GM23338 (cell line): ENCODE data around the gene HDGFL2. TPM values are rescaled to one million over a fixed set of nuclear protein-coding genes. Genes with fewer than 3 reads are reported as not detected.

Experiments used
- ATAC-seq: fragments of 200-7000 bp; cut with Tn5 transposase; 3 replicates; pipeline ENCODE4 v1.9.1; 2020
- DNase-seq: peaks from one replicate; pipeline ENCODE4 v3.0.0-alpha.2; 2015; ENCODE audit warnings: low spot score
- H2AFZ ChIP-seq: fragments of 200-600 bp; sonication (generic); 2 replicates; pipeline ENCODE4 v1.8.0; 2016; ENCODE audit warnings: antibody characterized with exemption, mild to moderate bottlenecking, moderate library complexity
- H3F3A ChIP-seq: fragments of 200-600 bp; sonication (generic); replicated peaks from 2 replicates; pipeline ENCODE4 v1.8.0; 2017; ENCODE audit warnings: antibody characterized with exemption, mixed run types, low read depth
- H3K27ac ChIP-seq: fragments of 200-600 bp; sonication (generic); 2 replicates; pipeline ENCODE4 v1.6.1; 2016; ENCODE audit warnings: low read depth
- H3K27me3 ChIP-seq: fragments of 200-600 bp; sonication (generic); 2 replicates; pipeline ENCODE4 v1.8.0; 2016; ENCODE audit warnings: mild to moderate bottlenecking, mixed run types, moderate library complexity; ENCODE audit not compliant: insufficient read depth
- H3K36me3 ChIP-seq: fragments of 200-600 bp; sonication (generic); 2 replicates; pipeline ENCODE4 v1.8.0; 2016; ENCODE audit warnings: mild to moderate bottlenecking; ENCODE audit not compliant: insufficient read depth
- H3K4me1 ChIP-seq: fragments of 200-600 bp; sonication (generic); 2 replicates; pipeline ENCODE4 v1.8.0; 2016; ENCODE audit warnings: mild to moderate bottlenecking, moderate library complexity; ENCODE audit not compliant: insufficient read depth
- H3K4me2 ChIP-seq: fragments of 200-600 bp; sonication (generic); 2 replicates; pipeline ENCODE4 v1.7.1; 2017; ENCODE audit warnings: mixed run types
- H3K4me3 ChIP-seq: fragments of 200-600 bp; sonication (generic); 2 replicates; pipeline ENCODE4 v1.6.1; 2016; ENCODE audit warnings: mixed run types
- H3K79me2 ChIP-seq: fragments of 200-600 bp; sonication (generic); replicated peaks from 2 replicates; pipeline ENCODE4 v1.8.0; 2017; ENCODE audit warnings: mild to moderate bottlenecking; ENCODE audit not compliant: insufficient read depth
- H3K9me2 ChIP-seq: fragments of 200-600 bp; sonication (generic); 2 replicates; pipeline ENCODE4 v1.8.0; 2017; ENCODE audit not compliant: insufficient read depth
- H4K20me1 ChIP-seq: fragments of 200-600 bp; sonication (generic); replicated peaks from 2 replicates; pipeline ENCODE4 v1.8.0; 2017; ENCODE audit warnings: mild to moderate bottlenecking; ENCODE audit not compliant: insufficient read depth
- H3K27ac Mint-ChIP-seq: 2 replicates; pipeline ENCODE4 v1.8.0; 2020; ENCODE audit warnings: inconsistent platforms, mild to moderate bottlenecking, moderate library complexity, mixed read lengths
- H3K27me3 Mint-ChIP-seq: 3 replicates; pipeline ENCODE4 v1.8.0; 2022; ENCODE audit warnings: low read depth, mild to moderate bottlenecking, moderate library complexity, mixed read lengths, inconsistent platforms; ENCODE audit not compliant: insufficient read depth, poor library complexity
- H3K36me3 Mint-ChIP-seq: 3 replicates; pipeline ENCODE4 v1.8.0; 2021; ENCODE audit warnings: low read depth, mild to moderate bottlenecking, inconsistent platforms, moderate library complexity, mixed read lengths
- H3K4me1 Mint-ChIP-seq: 3 replicates; pipeline ENCODE4 v1.8.0; 2020; ENCODE audit warnings: mild to moderate bottlenecking, inconsistent platforms, mixed read lengths
- H3K4me3 Mint-ChIP-seq: 3 replicates; pipeline ENCODE4 v1.8.0; 2021; ENCODE audit warnings: moderate library complexity, mild to moderate bottlenecking, inconsistent platforms, mixed read lengths
- H3K9me3 Mint-ChIP-seq: 3 replicates; pipeline ENCODE4 v1.8.0; 2020; ENCODE audit warnings: moderate library complexity, mild to moderate bottlenecking, inconsistent platforms, mixed read lengths
- CREB1 ChIP-seq: fragments of 250-450 bp; sonication (Bioruptor Pico); IDR thresholded peaks from 2 replicates; pipeline ENCODE4 v1.5.0; 2020; ENCODE audit warnings: low read depth, mild to moderate bottlenecking, moderate library complexity
- EZH2phosphoT487 ChIP-seq: fragments of 200-600 bp; sonication (generic); IDR thresholded peaks from one replicate; pipeline ENCODE4 v1.8.1; 2018; ENCODE audit warnings: antibody characterized with exemption; ENCODE audit not compliant: unreplicated experiment
- NANOG ChIP-seq: IDR thresholded peaks from 2 replicates; pipeline ENCODE4 v1.6.1; 2016; ENCODE audit warnings: antibody characterized with exemption, borderline replicate concordance
- POLR2AphosphoS5 ChIP-seq: IDR thresholded peaks from 2 replicates; pipeline ENCODE4 v1.6.1; 2016; ENCODE audit warnings: antibody characterized with exemption, low read depth
- STAT1 ChIP-seq: IDR thresholded peaks from one replicate; pipeline ENCODE4 v1.6.1; 2016; ENCODE audit warnings: antibody characterized with exemption; ENCODE audit not compliant: unreplicated experiment
- ZNF331 ChIP-seq: fragments of 250-450 bp; sonication (Bioruptor Pico); IDR thresholded peaks from 2 replicates; pipeline ENCODE4 v1.5.0; 2020; ENCODE audit warnings: low read depth, mild to moderate bottlenecking, moderate library complexity
- polyA plus RNA-seq: library from polyadenylated mRNA; unstranded; fragments of >200 nt; fragmentation: Nextera tagmentation; extraction: Ambion mirVana; gene quantifications from 2 replicates; pipeline ENCODE4 v1.2.1, GENCODE V29; 2016
- total RNA-seq: library from RNA; depleted of rRNA; stranded (reverse); fragments of >200 nt; shearing (Covaris generic); gene quantifications from 2 replicates; pipeline ENCODE4 v1.2.3, GENCODE V29; 2014
- TF ChIP-seq, protein P1 (sequence below), 2 experiments: fragments of 200-600 bp in 1 of 2; sonication (generic) in 1 of 2; conservative IDR thresholded peaks; 2 replicates each; pipeline versions ENCODE4 v1.5.1 to v1.6.1; 2016 to 2017; ENCODE audit warnings: antibody characterized with exemption in 2 of 2, low read depth in 2 of 2, mild to moderate bottlenecking in 2 of 2, moderate library complexity in 1 of 2
- TF ChIP-seq, protein P2 (sequence below): IDR thresholded peaks from 2 replicates; pipeline ENCODE4 v1.6.1; 2016; ENCODE audit warnings: antibody characterized with exemption
- TF ChIP-seq, protein P3 (sequence below): fragments of 250-450 bp; sonication (Bioruptor Pico); IDR thresholded peaks from 2 replicates; pipeline ENCODE4 v1.5.0; 2020; ENCODE audit warnings: mild to moderate bottlenecking, moderate library complexity

Gene HDGFL2
- total and polyA plus RNA-seq, 2 experiments from 2014 or later, result 64.8 to 113 TPM

DNA sequence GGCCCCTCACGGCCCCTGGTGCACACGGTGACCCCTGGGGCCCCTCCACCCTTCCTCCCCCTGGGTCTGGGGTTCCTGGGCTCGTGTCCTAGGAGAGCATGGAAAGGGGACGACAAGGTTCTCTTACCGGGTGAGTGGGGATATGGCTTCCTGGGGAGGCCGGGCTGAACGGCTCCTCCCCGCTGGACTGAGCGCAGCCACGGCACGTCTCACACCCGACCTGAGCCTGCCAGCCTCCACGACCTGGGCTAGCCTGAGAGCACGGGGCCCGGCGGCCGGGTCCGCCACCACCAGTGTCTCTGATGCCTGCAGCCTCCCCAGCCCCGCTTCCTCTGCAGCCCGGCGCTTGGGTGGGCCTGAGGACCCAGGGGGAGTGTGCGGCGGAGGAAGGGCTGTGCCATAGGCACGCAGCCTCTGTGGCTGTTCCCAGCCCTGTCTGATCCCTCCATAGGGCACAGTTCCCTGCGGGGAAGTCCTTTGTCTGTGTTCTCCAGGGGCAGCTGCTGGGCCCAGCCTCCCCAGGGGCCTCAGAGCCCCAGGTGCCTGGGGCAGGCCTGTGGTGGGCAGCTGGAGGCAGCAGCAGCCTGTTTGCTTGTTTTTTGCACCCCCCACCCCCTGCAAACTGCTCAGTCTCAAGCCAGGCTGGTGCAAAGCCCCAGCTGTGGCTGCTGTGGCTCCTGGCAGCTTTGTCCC is 31.2 kb downstream of the HDGFL2 start (continued):
- TF ChIP-seq, protein P1, sequence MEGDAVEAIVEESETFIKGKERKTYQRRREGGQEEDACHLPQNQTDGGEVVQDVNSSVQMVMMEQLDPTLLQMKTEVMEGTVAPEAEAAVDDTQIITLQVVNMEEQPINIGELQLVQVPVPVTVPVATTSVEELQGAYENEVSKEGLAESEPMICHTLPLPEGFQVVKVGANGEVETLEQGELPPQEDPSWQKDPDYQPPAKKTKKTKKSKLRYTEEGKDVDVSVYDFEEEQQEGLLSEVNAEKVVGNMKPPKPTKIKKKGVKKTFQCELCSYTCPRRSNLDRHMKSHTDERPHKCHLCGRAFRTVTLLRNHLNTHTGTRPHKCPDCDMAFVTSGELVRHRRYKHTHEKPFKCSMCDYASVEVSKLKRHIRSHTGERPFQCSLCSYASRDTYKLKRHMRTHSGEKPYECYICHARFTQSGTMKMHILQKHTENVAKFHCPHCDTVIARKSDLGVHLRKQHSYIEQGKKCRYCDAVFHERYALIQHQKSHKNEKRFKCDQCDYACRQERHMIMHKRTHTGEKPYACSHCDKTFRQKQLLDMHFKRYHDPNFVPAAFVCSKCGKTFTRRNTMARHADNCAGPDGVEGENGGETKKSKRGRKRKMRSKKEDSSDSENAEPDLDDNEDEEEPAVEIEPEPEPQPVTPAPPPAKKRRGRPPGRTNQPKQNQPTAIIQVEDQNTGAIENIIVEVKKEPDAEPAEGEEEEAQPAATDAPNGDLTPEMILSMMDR (conservative IDR thresholded peaks at IDR 0.05; ENCODE audit: low read depth in 2 of 2), result no peak
- TF ChIP-seq ZNF331 (CRISPR knock-in tag) (no peak), EZH2phosphoT487 (no peak), NANOG (no peak), POLR2AphosphoS5 (no peak)
- TF ChIP-seq, protein P2, sequence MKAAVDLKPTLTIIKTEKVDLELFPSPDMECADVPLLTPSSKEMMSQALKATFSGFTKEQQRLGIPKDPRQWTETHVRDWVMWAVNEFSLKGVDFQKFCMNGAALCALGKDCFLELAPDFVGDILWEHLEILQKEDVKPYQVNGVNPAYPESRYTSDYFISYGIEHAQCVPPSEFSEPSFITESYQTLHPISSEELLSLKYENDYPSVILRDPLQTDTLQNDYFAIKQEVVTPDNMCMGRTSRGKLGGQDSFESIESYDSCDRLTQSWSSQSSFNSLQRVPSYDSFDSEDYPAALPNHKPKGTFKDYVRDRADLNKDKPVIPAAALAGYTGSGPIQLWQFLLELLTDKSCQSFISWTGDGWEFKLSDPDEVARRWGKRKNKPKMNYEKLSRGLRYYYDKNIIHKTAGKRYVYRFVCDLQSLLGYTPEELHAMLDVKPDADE, result no peak

DNA sequence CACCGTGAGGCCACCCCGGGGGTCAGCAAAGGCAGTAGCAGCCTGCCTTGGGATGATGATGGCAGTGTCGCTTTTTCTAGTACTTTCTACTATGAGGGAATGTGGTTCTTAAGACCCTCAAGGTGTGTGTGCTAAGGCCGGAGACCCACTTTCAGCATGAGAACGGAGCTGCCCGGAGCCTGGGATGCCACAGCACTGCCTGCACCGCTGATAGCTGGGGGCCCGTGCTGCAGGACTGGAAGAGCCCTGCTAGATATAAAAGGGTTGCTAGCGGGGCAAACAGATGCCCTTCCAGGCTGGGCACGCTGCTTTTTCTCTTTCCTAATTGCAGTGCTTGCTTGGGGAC is 31.7 kb downstream of the HDGFL2 start:
- no peaks in the 10 kb centered on the region for H3K4me1 Mint-ChIP-seq
- no peaks in the 10 kb centered on the region; the same call in none of the 2 replicates for H4K20me1 ChIP-seq
- no peak overlapping the region for H3K4me2 ChIP-seq
- no peaks in the 10 kb centered on the region for H3K4me1 ChIP-seq
- H3K27me3 ChIP-seq, result 0 out of 2 replicates have a peak, but pooled peaks cover 2% of the 10 kb centered on the region
- ATAC-seq (no peak), DNase-seq (no peak)
- H3K4me3 ChIP-seq, result no peak overlapping the region
- H3K9me3 Mint-ChIP-seq, result no peaks in the 10 kb centered on the region
- peaks cover 15% of the 10 kb centered on the region for H3K27me3 Mint-ChIP-seq
- H3K36me3 ChIP-seq, result peaks cover 5% of the 10 kb centered on the region; the same call in 1 of the 2 replicates
- H3F3A ChIP-seq, result no peaks in the 10 kb centered on the region
- no peaks in the 10 kb centered on the region for H3K79me2 ChIP-seq
- no peak overlapping the region for H2AFZ ChIP-seq
- no peak overlapping the region for H3K4me3 Mint-ChIP-seq
- no peak for TF ChIP-seq CREB1
- TF ChIP-seq STAT1, result no peak
- TF ChIP-seq, protein P2, result no peak
- TF ChIP-seq, protein P3, sequence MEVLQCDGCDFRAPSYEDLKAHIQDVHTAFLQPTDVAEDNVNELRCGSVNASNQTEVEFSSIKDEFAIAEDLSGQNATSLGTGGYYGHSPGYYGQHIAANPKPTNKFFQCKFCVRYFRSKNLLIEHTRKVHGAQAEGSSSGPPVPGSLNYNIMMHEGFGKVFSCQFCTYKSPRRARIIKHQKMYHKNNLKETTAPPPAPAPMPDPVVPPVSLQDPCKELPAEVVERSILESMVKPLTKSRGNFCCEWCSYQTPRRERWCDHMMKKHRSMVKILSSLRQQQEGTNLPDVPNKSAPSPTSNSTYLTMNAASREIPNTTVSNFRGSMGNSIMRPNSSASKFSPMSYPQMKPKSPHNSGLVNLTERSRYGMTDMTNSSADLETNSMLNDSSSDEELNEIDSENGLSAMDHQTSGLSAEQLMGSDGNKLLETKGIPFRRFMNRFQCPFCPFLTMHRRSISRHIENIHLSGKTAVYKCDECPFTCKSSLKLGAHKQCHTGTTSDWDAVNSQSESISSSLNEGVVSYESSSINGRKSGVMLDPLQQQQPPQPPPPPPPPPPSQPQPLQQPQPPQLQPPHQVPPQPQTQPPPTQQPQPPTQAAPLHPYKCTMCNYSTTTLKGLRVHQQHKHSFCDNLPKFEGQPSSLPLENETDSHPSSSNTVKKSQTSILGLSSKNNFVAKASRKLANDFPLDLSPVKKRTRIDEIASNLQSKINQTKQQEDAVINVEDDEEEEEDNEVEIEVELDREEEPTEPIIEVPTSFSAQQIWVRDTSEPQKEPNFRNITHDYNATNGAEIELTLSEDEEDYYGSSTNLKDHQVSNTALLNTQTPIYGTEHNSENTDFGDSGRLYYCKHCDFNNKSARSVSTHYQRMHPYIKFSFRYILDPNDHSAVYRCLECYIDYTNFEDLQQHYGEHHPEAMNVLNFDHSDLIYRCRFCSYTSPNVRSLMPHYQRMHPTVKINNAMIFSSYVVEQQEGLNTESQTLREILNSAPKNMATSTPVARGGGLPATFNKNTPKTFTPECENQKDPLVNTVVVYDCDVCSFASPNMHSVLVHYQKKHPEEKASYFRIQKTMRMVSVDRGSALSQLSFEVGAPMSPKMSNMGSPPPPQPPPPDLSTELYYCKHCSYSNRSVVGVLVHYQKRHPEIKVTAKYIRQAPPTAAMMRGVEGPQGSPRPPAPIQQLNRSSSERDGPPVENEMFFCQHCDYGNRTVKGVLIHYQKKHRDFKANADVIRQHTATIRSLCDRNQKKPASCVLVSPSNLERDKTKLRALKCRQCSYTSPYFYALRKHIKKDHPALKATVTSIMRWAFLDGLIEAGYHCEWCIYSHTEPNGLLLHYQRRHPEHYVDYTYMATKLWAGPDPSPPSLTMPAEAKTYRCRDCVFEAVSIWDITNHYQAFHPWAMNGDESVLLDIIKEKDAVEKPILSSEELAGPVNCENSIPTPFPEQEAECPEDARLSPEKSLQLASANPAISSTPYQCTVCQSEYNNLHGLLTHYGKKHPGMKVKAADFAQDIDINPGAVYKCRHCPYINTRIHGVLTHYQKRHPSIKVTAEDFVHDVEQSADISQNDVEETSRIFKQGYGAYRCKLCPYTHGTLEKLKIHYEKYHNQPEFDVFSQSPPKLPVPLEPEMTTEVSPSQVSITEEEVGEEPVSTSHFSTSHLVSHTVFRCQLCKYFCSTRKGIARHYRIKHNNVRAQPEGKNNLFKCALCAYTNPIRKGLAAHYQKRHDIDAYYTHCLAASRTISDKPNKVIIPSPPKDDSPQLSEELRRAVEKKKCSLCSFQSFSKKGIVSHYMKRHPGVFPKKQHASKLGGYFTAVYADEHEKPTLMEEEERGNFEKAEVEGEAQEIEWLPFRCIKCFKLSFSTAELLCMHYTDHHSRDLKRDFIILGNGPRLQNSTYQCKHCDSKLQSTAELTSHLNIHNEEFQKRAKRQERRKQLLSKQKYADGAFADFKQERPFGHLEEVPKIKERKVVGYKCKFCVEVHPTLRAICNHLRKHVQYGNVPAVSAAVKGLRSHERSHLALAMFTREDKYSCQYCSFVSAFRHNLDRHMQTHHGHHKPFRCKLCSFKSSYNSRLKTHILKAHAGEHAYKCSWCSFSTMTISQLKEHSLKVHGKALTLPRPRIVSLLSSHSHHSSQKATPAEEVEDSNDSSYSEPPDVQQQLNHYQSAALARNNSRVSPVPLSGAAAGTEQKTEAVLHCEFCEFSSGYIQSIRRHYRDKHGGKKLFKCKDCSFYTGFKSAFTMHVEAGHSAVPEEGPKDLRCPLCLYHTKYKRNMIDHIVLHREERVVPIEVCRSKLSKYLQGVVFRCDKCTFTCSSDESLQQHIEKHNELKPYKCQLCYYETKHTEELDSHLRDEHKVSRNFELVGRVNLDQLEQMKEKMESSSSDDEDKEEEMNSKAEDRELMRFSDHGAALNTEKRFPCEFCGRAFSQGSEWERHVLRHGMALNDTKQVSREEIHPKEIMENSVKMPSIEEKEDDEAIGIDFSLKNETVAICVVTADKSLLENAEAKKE, result no peak
- H3K27ac ChIP-seq, result no peak overlapping the region
- no peak overlapping the region for H3K27ac Mint-ChIP-seq
- H3K36me3 Mint-ChIP-seq, result peaks cover 18% of the 10 kb centered on the region
- H3K9me2 ChIP-seq, result no peaks in the 10 kb centered on the region
